Testis (tissue), 2 donors: Measurements from ENCODE around the gene CISD1.
A peak's percentile ranks its signal among the peaks of the same experiment; 100 is the strongest.

ENCODE experiments used
- CTCF ChIP-seq, 3 experiments: fragments of 450-650 bp in 2 of 3; fragments of 200-600 bp in 1 of 3; sonication (generic) in 1 of 3; IDR thresholded peaks; one replicate each; pipeline ENCODE4 v1.5.1; 2016 to 2019; ENCODE audit warnings: antibody characterized with exemption in 3 of 3, mild to moderate bottlenecking in 2 of 3, moderate library complexity in 1 of 3
- POLR2A ChIP-seq: fragments of 450-650 bp; IDR thresholded peaks from one replicate; pipeline ENCODE4 v1.6.1; 2017; ENCODE audit warnings: antibody characterized with exemption, mild to moderate bottlenecking, moderate library complexity

- TF ChIP-seq POLR2A (no peak), CTCF (IDR thresholded peaks at IDR 0.05) (peak; percentile 49 to 59 (median 57))
Measured at GRCh38 chr10:58291538-58292174, 22.7 kb downstream of the CISD1 start.
